Right ventricle myocardium superior (tissue), 1 donor: ENCODE data around the gene PALLD. TPM values are rescaled to one million over a fixed set of nuclear protein-coding genes. Genes with fewer than 3 reads are reported as not detected.

ENCODE experiments used
- ATAC-seq: fragments of 200-7000 bp; cut with Tn5 transposase; one replicate; pipeline ENCODE4 v1.9.1; 2020; ENCODE audit warnings: mild to moderate bottlenecking; ENCODE audit not compliant: poor library complexity
- DNase-seq: peaks from one replicate; pipeline ENCODE4 v3.0.0-alpha.2; 2020
- intact Hi-C: fragments of 100-400 bp; cut with DNase I; formaldehyde crosslinking; loops from one replicate; pipeline ENCODE4 v1.11.2; 2022
- total RNA-seq: library from RNA; stranded (reverse); fragmentation: NEBNext Ultra II Directional; extraction: Animal tissue kit (Norgen Biotek cat#: 25700); gene quantifications from one replicate; pipeline ENCODE4 v1.2.1, GENCODE V29; 2021
- donor health status: DM: no; HTN: yes; CAD: no; lungs with severe emphysema.

Gene PALLD
- total RNA-seq, 1 donor from 2014 or later = 979 TPM

- no peak for DNase-seq
- intact Hi-C loops = no loop called here
- ATAC-seq = peak; percentile 95
Measured at GRCh38 chr4:168604496-168605373, 107.9 kb downstream of the PALLD start.

DNA sequence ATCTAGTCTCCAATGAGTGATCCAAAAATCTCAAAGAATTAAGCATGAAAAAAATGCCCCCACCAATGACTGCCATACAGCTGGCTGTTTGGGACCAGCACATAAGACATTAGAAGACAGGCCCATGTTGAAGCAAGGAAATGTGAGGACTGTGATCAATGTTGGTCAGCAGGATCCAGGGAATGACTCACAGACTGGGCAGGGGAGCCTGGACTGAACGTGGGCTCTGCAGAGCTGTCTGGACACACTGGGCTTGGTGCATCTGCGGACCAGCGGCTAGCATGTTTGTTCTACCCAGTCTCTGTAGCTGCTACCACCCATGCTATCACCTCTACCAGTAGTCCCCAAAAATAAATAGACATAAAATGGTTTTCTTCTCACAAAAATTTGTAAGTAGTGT is 108.6 kb downstream of the PALLD start:
- intact Hi-C loops = no loop called here
- peak; percentile 44 for ATAC-seq
- no peak for DNase-seq

- intact Hi-C loops = no loop called here
- DNase-seq (no peak), ATAC-seq (no peak)
Measured at GRCh38 chr4:168607215-168607614, 110.4 kb downstream of the PALLD start.

- DNase-seq = no peak
- ATAC-seq = no peak
- intact Hi-C loops = no loop called here
Measured at GRCh38 chr4:168608771-168609170, 111.9 kb downstream of the PALLD start.

- DNase-seq (no peak), ATAC-seq (no peak)
- intact Hi-C loops = no loop called here
Measured at GRCh38 chr4:168609369-168609768, 112.5 kb downstream of the PALLD start.

DNA sequence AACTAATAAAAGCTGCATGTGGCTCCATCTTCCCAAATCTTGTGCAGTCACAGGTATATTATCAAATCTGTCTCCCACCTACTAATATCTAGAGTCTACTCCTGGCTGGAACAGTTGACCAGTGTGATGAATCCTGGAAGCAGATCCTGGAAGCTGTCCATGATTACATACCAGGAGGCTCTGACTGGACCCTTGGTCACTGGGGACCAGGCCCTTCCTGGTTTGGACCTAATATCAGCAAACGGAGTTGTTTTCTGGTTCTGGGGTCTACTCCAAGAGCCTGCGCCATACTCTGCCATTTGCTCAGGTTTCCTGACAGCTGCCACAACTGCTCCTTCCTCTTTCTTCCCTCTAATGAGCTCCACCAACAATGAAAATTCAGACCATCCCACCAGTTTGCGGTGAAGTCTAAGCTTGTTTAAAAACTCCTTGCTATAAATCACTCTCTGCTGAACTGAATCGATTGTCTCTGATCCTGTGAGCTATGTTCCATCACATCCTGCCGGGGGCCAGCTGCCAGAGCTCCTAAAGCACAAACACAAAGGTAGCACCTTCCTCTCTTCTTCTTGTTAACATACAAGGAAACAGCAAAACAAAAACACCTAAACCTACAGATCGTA is 114.2 kb downstream of the PALLD start:
- intact Hi-C loops = no loop called here
- DNase-seq (no peak), ATAC-seq (no peak)

- no peak for ATAC-seq
Measured at GRCh38 chr4:168612450-168613135, 115.7 kb downstream of the PALLD start.

DNA sequence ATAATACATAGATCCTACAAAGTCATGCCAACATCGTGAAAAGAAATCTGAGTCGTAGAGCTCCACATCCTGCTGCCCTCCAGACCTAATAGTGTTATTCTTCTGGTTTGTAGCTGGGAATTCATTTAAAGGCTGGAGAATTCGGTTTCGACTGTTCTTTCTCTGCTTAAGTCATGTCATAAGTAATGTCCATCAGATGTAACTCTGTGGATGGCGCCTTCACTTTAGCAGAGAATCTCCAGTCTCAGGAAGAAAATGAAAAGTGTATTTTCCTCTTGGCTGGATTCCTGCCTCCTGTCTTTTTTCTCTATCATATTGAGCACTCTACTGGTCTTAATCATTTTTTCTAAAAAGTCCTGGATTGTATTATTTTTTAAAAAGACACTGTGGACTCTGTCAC is 117.0 kb downstream of the PALLD start:
- intact Hi-C loops = no loop called here
- DNase-seq (no peak), ATAC-seq (no peak)

More at GRCh38 chr4:168612450-168613135, 115.7 kb downstream of the PALLD start:
- DNase-seq = no peak
- intact Hi-C loops = no loop called here

DNA sequence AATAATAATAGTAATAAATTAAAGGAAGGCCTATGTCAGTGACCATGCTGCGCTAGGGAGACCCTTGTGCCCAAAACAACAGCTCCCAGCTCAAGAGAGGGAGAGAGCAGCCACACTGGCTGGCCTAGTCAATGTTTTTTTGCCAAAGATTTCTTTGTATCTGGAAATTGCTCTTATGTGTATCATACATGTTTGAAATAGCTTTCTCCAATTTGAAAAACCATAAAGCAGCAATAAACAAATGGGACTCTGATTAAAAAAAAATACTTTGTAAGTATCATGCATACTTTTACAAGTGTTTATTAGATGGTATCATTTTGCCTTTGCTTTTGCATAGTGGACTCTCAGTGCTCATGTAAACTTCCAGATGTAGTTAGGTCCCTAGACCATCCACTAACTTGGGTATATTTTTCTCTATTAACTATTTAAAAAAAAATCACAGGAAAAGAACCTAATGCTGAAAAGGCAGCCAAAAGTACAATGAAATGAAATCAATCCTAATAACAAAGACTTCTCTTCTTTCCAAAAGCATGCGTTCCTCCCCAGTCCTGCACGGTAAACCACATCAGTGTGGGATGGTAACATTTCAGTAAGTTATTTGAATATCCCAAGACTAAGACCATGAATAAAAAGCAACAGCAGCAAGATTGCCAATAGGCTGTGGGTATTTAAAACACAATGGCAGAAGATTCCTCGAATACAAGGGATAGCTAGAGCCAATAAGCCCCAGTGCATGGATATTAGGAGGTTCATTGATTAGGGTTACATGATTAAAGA is 117.6 kb downstream of the PALLD start:
- intact Hi-C loops = no loop called here
- ATAC-seq (no peak), DNase-seq (no peak)

- intact Hi-C loops = no loop called here
- ATAC-seq = no peak
- no peak for DNase-seq
Measured at GRCh38 chr4:168615294-168616065, 118.6 kb downstream of the PALLD start.

DNA sequence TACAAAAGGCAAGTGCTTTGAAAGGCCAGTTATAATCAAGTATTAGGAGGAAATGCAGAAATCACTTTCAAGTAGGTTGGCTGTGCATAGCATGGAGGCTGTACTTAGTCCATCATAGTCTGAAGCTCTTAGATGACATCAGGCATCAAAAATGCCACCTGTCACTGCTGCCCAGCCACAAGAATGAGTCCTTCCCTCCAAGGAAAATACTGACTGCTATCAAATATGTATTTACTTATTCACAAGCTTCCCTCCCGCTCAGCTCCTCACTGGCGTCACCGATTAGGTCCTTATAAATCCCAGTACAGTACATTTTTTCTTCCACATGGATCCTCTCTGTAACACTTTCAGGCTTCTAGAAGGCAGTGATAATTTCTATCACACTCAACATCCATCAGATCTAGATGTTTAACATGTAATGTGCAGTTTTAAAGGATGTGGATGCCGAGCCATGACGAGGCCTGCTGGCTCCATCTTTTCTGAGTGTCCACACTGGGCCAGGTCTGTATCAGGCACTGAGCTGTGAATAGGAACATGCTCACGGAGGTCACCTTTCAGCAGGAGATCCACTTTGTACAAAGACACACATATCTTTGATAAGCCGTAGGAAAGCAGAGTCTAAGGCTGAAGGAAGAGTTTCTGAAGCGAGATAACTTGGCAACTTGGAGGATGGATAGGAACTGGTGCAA is 121.9 kb downstream of the PALLD start:
- intact Hi-C loops = no loop called here
- DNase-seq (no peak), ATAC-seq (peak; percentile 80)

- DNase-seq (no peak), ATAC-seq (peak; percentile 76)
Measured at GRCh38 chr4:168619266-168619631, 122.4 kb downstream of the PALLD start.

GRCh38 chr4:168621806-168622589 is 125.1 kb downstream of the PALLD start:
- intact Hi-C loops = no loop called here
- ATAC-seq (no peak), DNase-seq (no peak)

More at GRCh38 chr4:168619266-168619631, 122.4 kb downstream of the PALLD start:
- intact Hi-C loops = no loop called here

DNA sequence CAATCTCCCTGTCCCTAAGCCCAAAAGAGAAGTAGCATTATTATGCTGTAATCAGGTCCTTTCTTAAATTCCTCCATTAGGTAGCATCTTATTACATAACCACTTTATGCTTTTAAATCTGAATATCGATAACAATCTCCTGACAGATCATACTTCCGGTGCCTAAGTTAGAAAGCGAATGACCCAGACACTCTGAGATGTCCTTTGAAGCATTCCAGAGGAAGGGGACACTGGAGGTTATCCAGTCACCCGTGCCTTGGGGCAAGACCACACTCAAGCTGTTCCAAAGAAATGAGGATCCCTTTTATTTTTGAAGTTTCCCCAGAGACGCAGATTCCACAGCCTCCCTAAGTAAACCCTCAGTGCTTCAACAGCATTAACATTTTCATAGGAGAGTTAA is 125.7 kb downstream of the PALLD start:
- intact Hi-C loops = no loop called here
- no peak for DNase-seq
- no peak for ATAC-seq

DNA sequence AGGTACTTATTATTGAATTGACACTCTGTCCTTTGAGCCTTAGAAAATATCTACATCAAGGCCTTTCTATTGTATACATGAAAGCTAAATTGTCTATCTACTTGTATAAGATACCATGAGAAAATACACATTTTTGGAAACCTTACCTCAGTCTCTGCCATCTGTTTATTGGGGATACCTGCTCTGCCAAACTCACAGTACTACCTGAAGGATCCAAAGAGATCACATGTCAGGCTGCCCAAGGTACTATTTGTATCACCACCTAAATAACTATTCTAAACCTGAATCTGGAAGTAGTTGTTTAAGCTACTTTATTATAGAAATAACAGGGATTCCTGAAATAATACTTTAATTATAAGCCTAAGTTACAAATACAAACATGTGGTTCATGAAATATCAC is 126.2 kb downstream of the PALLD start:
- ATAC-seq (no peak), DNase-seq (no peak)
- intact Hi-C loops = no loop called here

DNA sequence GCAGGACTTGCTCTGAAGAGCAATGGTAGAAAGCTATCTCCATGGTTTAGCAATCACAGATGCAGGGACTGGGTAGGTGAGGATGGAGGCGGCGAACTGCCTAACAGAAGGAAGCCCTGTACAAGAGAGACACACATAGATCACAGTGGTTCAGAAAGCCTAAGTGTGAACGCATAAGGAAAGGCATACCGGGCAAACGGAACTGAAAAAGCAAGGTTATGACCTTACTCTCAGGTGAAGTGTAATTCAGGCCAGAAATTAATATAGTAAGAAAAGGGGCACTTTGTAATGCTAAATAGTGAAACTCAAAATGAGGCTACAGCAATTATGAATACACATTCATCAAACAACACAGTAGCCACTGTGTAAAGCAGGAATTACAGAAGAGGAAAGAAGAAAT is 126.6 kb downstream of the PALLD start:
- DNase-seq = no peak
- ATAC-seq = no peak
- intact Hi-C loops = no loop called here

GRCh38 chr4:168628251-168628650 is 131.4 kb downstream of the PALLD start:
- intact Hi-C loops = no loop called here
- ATAC-seq (no peak), DNase-seq (no peak)
